HG03469 (cell line): ENCODE data around the gene TRAF3IP3.

Experiments
- ATAC-seq: cut with Tn5 transposase; IDR thresholded peaks from one replicate; pipeline ENCODE4 v1.9.1; 2021; ENCODE audit warnings: mild to moderate bottlenecking, moderate library complexity, moderate number of reproducible peaks; ENCODE audit not compliant: unreplicated experiment

TRAF3IP3 gene, protein sequence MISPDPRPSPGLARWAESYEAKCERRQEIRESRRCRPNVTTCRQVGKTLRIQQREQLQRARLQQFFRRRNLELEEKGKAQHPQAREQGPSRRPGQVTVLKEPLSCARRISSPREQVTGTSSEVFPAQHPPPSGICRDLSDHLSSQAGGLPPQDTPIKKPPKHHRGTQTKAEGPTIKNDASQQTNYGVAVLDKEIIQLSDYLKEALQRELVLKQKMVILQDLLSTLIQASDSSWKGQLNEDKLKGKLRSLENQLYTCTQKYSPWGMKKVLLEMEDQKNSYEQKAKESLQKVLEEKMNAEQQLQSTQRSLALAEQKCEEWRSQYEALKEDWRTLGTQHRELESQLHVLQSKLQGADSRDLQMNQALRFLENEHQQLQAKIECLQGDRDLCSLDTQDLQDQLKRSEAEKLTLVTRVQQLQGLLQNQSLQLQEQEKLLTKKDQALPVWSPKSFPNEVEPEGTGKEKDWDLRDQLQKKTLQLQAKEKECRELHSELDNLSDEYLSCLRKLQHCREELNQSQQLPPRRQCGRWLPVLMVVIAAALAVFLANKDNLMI

DNA sequence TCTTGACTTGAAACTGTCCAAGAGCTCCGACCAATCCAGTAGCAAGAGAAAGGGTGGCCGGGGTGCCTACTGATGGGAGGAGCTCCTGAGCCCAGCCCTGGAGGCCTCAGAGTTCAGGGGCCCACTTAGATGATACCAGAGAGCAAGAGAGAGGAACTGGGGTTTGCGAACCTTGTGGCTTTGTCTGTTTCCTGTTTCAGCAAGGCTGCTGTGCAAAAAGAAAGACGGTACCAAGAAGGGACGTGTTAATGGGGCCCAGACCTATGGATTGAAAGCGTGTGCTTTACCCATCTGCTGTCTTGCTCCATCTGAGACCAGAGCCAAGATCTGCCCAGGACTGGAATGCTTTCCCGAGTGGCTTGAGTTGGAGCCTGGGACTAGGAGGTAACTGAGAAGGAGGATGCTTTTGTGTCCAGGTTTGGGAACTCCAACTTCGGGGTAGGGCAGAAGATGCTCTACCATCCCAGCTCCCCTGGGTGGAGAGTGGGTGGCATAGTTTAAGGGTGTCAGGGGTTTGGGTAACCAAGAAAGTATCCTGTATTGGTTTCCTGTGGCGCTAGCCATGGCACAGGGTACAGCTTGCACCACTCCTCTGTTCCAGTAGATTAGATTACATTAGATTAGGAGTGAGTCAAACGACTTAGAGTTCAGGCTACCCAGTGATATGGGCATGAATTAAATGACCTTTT lies at the start of gene TRAF3IP3:
TSS of gene TRAF3IP3 (plus strand) at position 128 of the 689 bp plus-strand sequence. CDS start 3,987 bp downstream, outside the sequence.
- ATAC-seq = peak; percentile 63

DNA sequence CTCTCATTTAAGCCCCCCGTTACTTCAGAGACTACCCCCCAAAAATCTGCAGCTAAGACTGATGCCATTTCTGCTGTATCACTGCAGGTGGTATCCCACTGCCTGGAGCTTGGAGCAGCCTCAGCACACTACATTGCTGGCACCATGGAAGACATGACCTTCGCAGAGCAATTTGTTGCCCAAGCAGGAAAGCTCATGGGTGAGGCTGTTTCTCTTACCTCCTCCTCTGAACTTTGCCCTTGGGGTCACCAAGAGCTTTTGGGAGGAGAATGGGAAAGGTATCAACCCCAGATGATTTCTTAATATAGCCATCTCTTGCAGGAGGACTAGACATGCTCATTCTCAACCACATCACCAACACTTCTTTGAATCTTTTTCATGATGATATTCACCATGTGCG lies 49.2 kb upstream of the TRAF3IP3 start:
- ATAC-seq = no peak

DNA sequence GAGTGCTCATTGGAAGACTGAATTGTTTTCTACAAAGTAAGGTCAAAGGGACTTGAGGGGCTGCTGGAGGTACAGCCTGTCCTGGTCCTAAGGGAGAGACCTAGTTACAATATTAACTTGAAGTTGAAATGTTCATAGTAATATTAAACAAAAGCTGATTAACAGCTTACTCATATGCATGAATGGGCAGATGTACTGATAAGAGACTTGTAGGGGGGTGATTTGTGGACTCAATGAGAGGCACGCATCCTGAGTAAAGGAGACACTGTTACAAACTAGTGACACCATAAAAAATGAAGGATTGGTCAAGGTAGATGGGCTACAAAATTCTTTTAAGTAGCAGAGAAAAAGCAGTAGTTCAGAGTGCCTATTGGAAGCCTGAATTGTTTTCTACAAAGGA lies 48.5 kb upstream of the TRAF3IP3 start:
- ATAC-seq = no peak

DNA sequence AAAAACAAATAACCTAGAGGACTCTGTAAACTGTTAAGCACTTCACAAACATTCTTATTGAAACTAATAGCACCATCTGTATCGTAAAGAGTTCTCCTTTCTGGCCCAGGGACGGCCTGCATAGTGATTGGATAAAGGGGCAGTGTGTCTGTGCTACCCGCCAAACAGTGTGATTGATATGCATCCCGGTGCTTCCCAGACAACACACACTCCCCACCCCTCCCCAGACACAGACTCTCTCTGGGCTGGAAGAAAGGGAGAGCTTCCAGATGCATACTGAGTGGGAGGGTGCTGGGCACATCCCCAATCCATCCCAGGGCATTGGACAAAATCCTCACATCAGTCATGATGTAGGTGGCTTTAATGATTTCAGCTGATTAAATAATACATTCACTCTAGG lies 47.6 kb upstream of the TRAF3IP3 start:
- no peak for ATAC-seq

DNA sequence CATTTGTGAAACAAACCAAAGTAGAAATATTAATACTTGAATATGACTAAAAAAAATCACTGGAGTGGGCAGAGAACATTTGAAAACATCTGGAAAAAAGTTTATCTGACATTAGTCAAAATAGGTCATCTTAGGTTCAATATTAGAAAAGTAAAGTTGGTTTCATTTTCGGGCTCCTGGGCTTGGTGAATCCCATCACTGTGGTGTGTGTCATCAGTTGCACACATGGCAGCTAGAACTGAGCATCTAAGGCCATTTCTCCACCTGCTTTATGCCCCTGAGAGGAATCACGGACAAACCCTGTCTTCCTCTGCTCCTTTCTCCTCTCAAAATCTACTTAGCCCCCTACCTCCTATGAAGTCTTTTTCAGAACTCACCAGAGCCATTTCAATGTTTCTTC lies 45.8 kb upstream of the TRAF3IP3 start:
- no peak for ATAC-seq

DNA sequence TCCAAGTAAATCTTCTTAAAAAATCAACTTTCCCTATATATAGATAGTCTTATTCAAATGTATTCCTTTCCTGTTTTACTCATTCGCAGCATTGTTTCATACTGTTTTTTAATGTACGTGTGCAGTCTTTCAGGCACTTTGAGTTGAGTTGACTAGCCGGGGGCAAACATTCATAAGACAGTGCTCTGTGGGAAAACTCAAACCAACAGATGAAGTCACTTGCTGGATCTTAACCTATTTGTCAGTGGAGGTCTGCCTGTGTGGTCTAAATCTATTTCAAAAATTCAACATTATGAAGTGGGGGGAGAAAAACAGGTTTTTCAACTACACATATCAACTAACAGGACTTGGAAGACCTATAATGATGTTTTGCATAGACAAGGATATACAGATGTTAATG lies 45.0 kb upstream of the TRAF3IP3 start:
- no peak for ATAC-seq

DNA sequence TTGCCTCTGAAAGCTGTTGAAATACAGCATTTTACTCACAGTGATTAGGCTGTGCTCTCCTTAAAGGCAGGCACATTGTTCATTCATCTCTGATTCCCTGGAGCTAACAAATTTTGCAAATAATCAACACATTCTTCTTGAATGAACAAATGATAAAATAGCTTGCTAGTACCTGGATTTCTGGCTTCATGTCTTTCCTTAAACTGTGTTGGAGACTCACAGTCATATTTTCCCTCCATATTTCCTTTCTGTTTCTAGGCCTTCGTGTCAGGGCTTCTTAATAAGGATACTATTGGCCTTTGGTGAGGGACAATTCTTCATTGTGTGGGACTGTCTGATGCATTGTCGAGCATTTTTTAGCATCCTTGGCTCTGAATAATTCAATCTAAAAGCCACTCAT lies 41.5 kb upstream of the TRAF3IP3 start:
- ATAC-seq = no peak

DNA sequence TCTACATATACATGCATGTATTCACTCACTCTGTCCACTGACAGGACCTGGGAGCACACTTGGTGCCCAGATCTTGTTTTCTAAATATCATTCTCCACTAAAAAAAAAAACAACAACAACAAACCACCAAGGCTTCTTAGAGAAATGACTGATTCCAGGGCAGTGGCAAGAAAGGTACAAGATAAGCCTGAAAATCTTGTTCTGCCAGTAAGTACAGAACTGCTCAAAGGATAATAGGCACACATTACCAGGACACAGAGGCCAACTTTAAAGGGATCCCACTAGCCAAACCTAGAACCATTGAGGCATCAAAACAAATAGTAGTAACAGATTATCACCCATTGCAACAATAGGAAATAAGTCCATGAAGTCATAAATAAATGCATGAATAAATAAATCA lies 40.5 kb upstream of the TRAF3IP3 start:
- no peak for ATAC-seq

DNA sequence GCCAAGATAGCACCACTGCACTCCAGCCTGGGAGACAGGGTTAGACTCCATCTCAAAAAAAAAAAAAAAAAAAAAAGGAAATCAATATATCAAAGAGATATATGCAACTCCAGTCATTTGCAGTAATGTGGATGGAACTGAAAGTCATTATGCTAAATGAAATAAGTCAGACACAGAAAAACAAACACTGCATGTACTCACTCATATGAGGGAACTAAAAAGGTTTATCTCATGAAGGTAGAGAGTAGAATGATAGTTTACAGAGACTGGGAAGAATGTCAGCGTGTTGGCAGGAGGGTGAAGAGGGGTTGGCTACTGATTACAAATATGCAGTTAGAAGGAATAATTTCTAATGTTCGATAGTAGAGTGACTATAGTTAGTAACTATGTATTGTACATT lies 38.0 kb upstream of the TRAF3IP3 start:
- ATAC-seq = no peak

DNA sequence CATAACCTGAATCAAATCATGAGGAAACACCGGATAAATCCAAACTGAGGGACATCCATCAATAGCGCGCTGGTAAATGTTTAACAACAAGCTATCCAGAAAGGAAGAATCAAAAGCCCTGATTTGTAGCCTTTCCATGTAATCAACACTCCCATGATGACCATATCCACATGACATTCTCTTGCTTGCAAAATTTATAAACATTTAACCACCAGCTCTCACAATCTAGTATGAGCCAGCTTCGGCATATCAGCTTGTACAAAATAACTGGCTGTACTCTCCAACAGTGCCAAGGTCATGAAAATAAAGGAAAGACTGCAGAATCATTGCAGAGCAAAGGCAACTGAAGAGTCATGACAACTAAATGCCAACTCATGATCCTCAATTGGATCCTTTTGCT lies 35.5 kb upstream of the TRAF3IP3 start:
- no peak for ATAC-seq

DNA sequence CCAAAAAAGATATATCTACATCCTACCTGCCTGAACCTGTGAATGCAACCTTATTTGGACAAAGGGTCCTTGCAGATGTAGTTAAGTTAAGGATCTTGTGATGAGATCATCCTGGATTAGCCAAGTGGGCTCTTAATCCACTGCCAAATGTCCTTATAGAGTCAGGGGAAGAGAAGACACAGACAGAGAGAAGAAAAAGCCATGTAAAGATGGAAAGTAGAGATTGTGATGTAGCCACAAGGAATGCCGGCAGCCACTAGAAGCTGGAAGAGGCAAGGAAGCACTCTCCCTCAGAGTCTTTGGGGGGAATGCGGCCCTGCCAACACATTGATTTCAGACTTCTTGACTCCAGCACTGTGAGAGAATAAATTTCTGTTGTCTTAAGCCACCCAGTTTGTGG lies 35.0 kb upstream of the TRAF3IP3 start:
- no peak for ATAC-seq

DNA sequence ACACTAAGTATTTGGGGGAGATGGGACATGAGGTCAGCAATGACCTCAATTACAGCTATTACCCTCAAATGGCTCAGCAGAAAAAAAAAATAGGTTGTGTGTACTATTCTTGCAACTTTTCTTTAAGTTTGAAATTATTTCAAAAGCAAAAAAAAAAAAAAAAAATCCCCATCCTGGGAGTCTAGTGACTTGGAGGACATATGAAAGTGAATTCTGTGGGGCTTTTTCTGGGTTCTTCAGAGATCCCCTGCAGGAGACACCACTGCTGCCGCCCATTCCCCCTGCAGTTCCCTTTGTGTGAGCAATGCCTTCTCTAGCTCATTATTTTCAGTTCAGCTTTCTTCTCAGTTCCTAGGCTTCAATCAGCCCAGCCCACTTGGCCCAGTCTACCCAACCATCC lies 34.5 kb upstream of the TRAF3IP3 start:
- no peak for ATAC-seq

DNA sequence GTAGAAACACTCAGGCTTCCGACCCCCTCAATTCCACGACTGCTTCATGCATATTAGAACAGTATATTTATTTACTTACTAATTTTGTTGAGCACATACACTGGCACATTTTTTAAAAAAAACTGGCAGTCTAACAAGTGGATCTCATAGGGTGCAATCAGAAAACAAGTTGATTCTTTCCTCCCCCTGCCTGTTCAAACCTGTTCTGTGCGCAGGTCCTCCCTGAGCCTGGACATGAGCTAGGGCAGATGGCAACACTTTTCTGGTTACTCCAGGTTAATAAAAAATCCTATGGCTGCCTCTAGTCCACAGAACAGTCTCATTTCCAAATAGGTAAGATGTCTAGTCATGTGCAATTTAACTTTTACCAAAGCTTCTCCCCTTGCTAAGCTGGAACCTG lies 32.6 kb upstream of the TRAF3IP3 start:
- no peak for ATAC-seq

DNA sequence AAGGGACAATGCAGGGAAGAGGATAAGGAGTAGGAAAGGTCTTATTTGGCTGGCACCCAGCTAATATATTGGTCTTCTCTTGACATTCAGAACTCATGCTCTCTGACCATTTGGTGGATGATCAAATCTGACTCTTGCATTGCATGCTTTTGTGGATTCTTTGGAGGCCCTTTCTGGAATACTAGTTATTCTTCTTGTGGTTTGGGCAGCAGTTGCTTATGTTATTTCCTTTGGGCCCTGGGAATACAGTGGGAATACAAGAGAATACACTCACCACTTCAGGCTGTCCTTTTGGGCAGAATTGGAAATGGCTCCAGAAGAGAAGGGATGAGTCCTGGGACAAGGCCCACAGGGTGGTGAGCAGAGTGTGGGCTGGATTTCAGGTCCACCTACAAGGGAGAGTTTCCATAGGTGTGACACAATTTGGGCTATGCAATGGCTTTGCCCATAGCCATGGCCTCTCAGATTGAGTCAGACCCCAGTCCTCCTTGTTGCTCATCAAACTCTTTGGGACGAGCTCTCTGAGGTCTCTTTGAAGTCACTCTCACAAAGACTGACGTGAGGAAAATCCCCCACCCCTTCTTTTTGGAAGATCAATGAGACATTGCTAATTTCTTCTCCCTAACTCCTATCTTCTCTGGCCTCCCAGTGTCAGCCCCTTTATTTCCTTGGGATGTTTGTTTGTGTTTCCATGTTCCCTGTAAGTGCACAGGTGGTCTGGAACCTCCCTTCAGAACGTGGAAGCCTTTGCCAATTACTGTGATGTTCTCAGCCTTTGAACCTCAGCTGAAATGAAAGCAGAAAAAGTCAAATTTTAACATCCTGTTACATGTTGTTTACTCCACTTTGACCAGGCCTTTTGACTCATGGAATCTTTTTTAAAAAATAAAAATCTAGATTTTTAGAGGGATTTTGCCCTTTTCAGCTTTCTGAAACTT lies 31.8 kb upstream of the TRAF3IP3 start:
- peak; percentile 44 for ATAC-seq

DNA sequence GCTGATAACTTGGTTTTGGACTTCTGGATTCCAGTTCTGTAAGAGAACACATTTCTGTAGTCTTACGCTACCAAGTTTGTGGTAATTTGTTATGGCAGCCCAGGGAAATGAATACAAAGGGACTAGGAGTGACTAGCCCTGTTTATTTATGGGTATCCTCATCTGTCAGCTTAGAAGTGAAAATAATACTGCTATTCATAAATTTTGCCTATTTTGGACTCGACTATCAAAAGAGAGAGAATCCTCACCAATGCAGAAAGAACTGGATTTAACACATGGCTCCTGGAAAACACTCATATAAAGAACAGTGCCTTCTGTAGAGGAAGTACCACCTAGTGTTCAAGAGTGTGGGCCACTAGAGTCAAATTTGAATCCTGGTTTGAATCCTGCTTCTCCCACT lies 28.6 kb upstream of the TRAF3IP3 start:
- no peak for ATAC-seq

DNA sequence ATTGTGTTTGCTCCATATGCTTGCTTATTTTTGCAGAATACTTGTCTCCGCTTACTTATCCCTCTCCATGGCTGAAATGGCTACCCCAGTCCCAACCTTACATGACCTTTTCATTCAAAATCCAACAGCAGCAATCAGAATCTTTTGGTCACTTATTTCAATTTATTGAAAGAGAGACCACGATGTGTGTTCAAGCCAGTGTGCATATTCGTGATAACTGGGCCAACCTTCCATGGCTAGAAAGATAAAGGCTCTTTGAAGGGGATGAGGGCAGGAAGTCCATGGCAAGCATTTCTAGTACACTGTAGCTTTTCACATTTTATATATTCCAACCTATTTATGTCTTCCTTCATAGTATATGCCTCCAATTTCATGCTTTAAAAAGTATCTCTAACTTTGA lies 28.1 kb upstream of the TRAF3IP3 start:
- ATAC-seq = no peak

DNA sequence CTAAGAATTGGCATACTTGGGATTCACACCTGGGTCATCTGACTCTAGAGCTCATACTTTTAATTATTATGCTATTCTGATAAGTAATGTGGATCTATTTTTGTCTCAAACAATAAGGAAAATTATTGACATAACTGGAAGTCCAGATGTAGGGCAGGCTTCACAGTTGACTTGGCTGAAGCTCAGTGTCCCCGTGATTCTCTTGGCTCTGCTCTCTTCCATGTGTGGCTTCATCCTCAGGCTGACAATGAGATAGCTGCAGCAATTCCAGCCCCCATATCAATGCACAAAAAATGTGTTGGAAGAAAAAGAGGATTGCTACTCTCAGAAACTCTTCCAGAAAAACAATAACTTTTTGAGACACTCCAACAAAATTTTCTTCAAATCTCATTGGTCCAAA lies 27.4 kb upstream of the TRAF3IP3 start:
- no peak for ATAC-seq

DNA sequence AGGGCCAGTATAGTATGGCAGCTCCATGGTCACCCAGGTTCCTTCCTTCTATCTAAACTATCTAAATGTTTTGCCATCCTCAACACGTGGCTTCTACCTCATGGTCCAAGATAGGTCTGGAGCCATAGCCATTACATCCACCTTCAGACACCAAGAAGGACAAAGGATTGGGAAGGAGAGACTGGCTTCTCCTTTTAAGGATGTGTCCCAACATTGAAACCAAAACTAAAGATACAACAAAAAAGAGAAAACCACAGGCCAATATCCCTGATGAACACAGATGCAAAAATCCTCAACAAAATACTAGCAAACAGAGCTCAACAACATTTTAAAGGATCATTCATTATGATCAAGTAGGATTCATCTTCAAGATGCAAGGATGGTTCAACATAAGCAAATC lies 26.4 kb upstream of the TRAF3IP3 start:
- no peak for ATAC-seq

DNA sequence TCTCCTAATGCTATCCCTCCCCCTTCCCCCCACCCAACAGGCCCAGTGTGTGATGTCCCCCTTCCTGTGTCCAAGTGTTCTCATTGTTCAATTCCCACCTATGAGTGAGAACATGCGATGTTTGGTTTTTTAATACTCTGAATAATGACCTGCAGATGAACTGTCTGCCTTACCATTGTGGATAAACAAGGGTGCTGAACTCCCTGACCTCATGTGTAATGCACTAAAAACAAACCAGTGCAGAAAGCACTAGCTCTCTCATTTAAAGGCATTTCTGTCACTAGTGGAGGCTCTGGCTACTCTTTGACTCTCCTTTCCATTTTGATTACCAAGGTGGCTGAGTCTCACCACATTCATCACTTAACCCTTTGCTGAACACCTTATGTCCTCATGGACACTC lies 23.1 kb upstream of the TRAF3IP3 start:
- ATAC-seq = no peak

DNA sequence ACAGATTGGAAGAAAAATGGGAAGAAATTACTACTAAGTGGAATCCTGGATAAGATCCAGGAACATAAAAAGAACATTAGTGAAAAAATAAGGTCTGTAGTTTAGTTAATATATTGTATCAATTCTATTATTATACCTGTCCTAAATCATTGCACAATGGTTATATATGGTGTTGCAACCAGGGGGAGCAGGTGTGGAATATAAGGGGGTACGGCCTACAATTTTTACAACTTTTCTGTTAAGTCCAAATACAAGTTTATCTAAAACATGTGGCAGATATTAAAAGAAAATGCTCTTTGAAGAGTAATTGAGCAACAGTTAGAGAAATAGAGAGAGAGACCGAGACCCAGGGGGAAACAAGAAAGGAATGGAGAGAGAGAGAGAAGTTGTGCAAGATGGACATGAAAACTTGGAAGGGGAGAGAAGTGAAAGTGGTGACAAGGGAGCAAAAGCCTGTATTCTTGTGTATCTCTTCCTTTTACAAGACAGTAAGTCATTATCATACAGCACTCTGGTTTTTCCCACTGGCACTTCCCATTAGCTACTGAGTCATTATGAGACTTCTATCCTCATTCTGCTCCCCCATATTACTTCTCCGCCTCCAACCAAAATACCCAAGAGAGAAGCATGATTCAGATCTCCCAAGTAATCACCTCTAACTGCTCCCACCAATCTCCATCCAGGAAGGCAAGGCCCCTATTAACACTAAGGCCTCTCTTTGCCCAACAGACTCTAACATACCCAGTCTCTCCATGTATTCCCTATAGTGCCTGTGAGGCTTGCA lies 22.3 kb upstream of the TRAF3IP3 start:
- ATAC-seq = no peak
